Endodermal cell (in vitro differentiated cells): ENCODE results near the gene FMNL2. TPM values are rescaled to one million over a fixed set of nuclear protein-coding genes. Genes with fewer than 3 reads are reported as not detected.

Source experiments
- DNase-seq: peaks from one replicate; pipeline ENCODE4 v3.0.0-alpha.2; 2017
- H3K27ac ChIP-seq: 2 replicates; pipeline ENCODE4 v1.5.1; 2013; ENCODE audit warnings: mild to moderate bottlenecking, low read depth, low read length, moderate library complexity
- H3K27me3 ChIP-seq: 2 replicates; pipeline ENCODE4 v1.6.1; 2013; ENCODE audit warnings: mild to moderate bottlenecking, low read length, moderate library complexity; ENCODE audit not compliant: insufficient read depth, control insufficient read depth, poor library complexity, severe bottlenecking
- H3K36me3 ChIP-seq: 2 replicates; pipeline ENCODE4 v1.7.0; 2013; ENCODE audit warnings: mild to moderate bottlenecking, low read length, moderate library complexity; ENCODE audit not compliant: control insufficient read depth, insufficient read depth
- H3K4me1 ChIP-seq: one replicate; pipeline ENCODE4 v1.7.0; 2013; ENCODE audit warnings: low read length; ENCODE audit not compliant: control insufficient read depth, insufficient read depth
- H3K4me3 ChIP-seq: 2 replicates; pipeline ENCODE4 v1.5.1; 2013; ENCODE audit warnings: mild to moderate bottlenecking, low read length, moderate library complexity
- H3K9ac ChIP-seq: 2 replicates; pipeline ENCODE4 v1.6.1; 2013; ENCODE audit warnings: mild to moderate bottlenecking, low read length, moderate library complexity; ENCODE audit not compliant: poor library complexity, severe bottlenecking; ENCODE audit errors: extremely low read depth
- H3K9me3 ChIP-seq: 2 replicates; pipeline ENCODE4 v1.6.1; 2013; ENCODE audit warnings: mild to moderate bottlenecking, low read length, moderate library complexity; ENCODE audit not compliant: control insufficient read depth
- H3K27ac Mint-ChIP-seq: 2 replicates; pipeline ENCODE4 v1.8.0; 2020; ENCODE audit warnings: mixed read lengths
- H3K27me3 Mint-ChIP-seq: 2 replicates; pipeline ENCODE4 v1.8.0; 2021; ENCODE audit warnings: mild to moderate bottlenecking, mixed read lengths; ENCODE audit not compliant: insufficient read depth
- H3K36me3 Mint-ChIP-seq: 2 replicates; pipeline ENCODE4 v1.8.0; 2020; ENCODE audit warnings: low read depth, mixed read lengths
- H3K4me1 Mint-ChIP-seq: 2 replicates; pipeline ENCODE4 v1.8.0; 2020; ENCODE audit warnings: mixed read lengths
- H3K4me3 Mint-ChIP-seq: 2 replicates; pipeline ENCODE4 v1.8.0; 2020; ENCODE audit warnings: mild to moderate bottlenecking, moderate library complexity, mixed read lengths
- H3K9me3 Mint-ChIP-seq: 2 replicates; pipeline ENCODE4 v1.8.0; 2020; ENCODE audit warnings: mild to moderate bottlenecking, mixed read lengths
- CTCF ChIP-seq: fragments of 200-600 bp; sonication (generic); conservative IDR thresholded peaks from 2 replicates; pipeline ENCODE4 v1.5.0; 2021; ENCODE audit warnings: antibody characterized with exemption, mild to moderate bottlenecking
- WGBS, 2 experiments: methylation state at CpG; one replicate each; pipeline versions ENCODE4 v1.1.5 to v1.1.7; 2013; ENCODE audit warnings: missing lambda C conversion rate in 2 of 2, mixed read lengths in 1 of 2; ENCODE audit not compliant: insufficient coverage in 1 of 2, insufficient read length in 1 of 2; 5-methylcytosine and 5-hydroxymethylcytosine counted together
- total RNA-seq, 2 donors: library from RNA; stranded (reverse); fragmentation: NEBNext Ultra II Directional in 1 of 2; extraction: Animal tissue kit (Norgen Biotek cat#: 25700) in 1 of 2; gene quantifications; 2 replicates in 1 of 2; 3 replicates in 1 of 2; pipeline ENCODE4 v1.2.1, GENCODE V29; 2021

Gene FMNL2
- total RNA-seq, 2 donors from 2014 or later = 49.4 to 51.8 TPM

- no peak overlapping the region for H3K4me3 ChIP-seq
- no peaks in the 10 kb centered on the region for H3K36me3 Mint-ChIP-seq
- no peaks in the 10 kb centered on the region for H3K9me3 ChIP-seq
- H3K9ac ChIP-seq = no peak overlapping the region
- no peaks in the 10 kb centered on the region for H3K27me3 ChIP-seq
- peak overlapping the region; percentile 26 for H3K27ac ChIP-seq
- H3K4me1 ChIP-seq = peaks cover 6% of the 10 kb centered on the region
- no peak for TF ChIP-seq CTCF
- WGBS, 2 experiments = 91% methylated on average over 2 of the region's 2 CpGs; no CpG with 5 or more reads in 1 of the 2 experiments
- no peak for DNase-seq
- H3K36me3 ChIP-seq = no peaks in the 10 kb centered on the region
- no peaks in the 10 kb centered on the region for H3K27me3 Mint-ChIP-seq
- H3K27ac Mint-ChIP-seq = no peak overlapping the region
- H3K9me3 Mint-ChIP-seq = no peaks in the 10 kb centered on the region
- H3K4me3 Mint-ChIP-seq = no peak overlapping the region
- peaks cover 48% of the 10 kb centered on the region for H3K4me1 Mint-ChIP-seq
These were observed 60.1 kb downstream of the FMNL2 start for GRCh38 chr2:152395103-152395502.

- Histone ChIP-seq H3K4me3 (no peak overlapping the region), H3K36me3 (no peaks in the 10 kb centered on the region), H3K9ac (no peak overlapping the region), H3K4me1 (peaks cover 4% of the 10 kb centered on the region), H3K9me3 (no peaks in the 10 kb centered on the region), H3K27me3 (no peaks in the 10 kb centered on the region), H3K27ac (no peak overlapping the region)
- Mint-ChIP-seq H3K27ac (no peak overlapping the region), H3K9me3 (no peaks in the 10 kb centered on the region), H3K4me1 (peaks cover 45% of the 10 kb centered on the region), H3K4me3 (no peak overlapping the region), H3K36me3 (no peaks in the 10 kb centered on the region), H3K27me3 (no peaks in the 10 kb centered on the region)
- TF ChIP-seq CTCF = no peak
- no peak for DNase-seq
- 70 to 86% methylated on average over 1 to 5 of the region's 6 CpGs for WGBS, 2 experiments
These were observed 60.6 kb downstream of the FMNL2 start for GRCh38 chr2:152395572-152395971.

- no peak for TF ChIP-seq CTCF
- Histone ChIP-seq H3K27ac (no peak overlapping the region), H3K9me3 (no peaks in the 10 kb centered on the region), H3K4me3 (no peak overlapping the region), H3K27me3 (no peaks in the 10 kb centered on the region), H3K4me1 (no peaks in the 10 kb centered on the region), H3K36me3 (no peaks in the 10 kb centered on the region), H3K9ac (no peak overlapping the region)
- Mint-ChIP-seq H3K4me3 (no peak overlapping the region), H3K4me1 (peaks cover 42% of the 10 kb centered on the region), H3K27ac (no peak overlapping the region), H3K9me3 (no peaks in the 10 kb centered on the region), H3K27me3 (no peaks in the 10 kb centered on the region), H3K36me3 (no peaks in the 10 kb centered on the region)
- WGBS, 2 experiments = 70 to 82% methylated on average over 2 to 4 of the region's 4 CpGs
- no peak for DNase-seq
These were observed 61.1 kb downstream of the FMNL2 start for GRCh38 chr2:152396051-152396511.
